PC-9 (cell line): ENCODE measurements around the gene SPPL2A.

ENCODE experiments used
- CTCF ChIP-seq: fragments of 200-600 bp; sonication (generic); conservative IDR thresholded peaks from 2 replicates; pipeline ENCODE4 v1.6.1; 2017; ENCODE audit warnings: mixed run types, antibody characterized with exemption, mild to moderate bottlenecking, moderate library complexity
- EZH2 ChIP-seq: fragments of 200-600 bp; sonication (generic); IDR thresholded peaks from 2 replicates; pipeline ENCODE4 v1.8.0; 2017; ENCODE audit warnings: antibody characterized with exemption, low read depth

DNA sequence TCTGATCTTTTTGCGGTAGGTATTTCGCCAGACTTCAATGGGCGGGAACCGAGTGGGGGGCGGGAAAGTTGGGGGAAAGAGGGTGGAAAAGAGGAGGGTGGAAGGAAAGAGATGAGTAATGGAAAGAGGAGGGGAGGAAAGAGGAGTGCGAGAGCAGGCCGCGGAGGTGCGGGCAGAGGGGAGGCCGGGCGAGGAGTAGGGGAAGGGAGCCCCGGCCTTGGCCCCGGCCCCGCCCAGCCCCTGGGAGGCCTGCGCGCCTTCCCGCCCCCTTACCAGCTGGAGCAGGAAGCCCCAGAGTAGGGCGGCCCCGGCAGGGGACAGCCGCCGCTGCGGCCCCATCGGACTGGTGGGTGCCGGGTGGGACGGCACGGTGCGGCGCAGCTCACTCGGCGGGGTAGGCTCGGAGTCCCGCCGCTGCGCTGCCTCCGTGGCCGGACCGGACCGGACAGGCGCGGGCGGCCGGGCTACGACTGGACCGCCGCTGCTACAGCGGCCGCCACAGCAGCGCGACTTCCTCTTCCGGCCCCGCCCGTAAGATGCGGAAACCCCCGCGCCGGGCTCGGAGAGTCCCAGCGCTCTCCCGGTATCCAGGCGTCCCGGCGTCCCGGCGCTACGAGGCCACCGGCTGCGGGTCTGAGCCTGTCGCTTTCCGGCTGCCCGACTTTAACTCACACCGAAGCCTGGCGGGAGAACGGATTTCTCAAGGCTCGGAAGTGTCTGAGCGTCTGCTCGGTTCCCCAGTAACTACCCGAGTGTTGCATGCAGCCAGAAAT, at the start of gene SPPL2A:
- TF ChIP-seq CTCF = no peak
- no peak for TF ChIP-seq EZH2
